Loucy (cell line): ENCODE results near the gene GRIP2.

Experiments used
- H2AFZ ChIP-seq: fragments of 200-600 bp; sonication (generic); 2 replicates; pipeline ENCODE4 v1.6.0; 2016; ENCODE audit warnings: antibody characterized with exemption, mild to moderate bottlenecking, low read length, moderate library complexity
- H3F3A ChIP-seq: fragments of 200-600 bp; 2 replicates; pipeline ENCODE4 v1.6.0; 2016; ENCODE audit warnings: antibody characterized with exemption, low read depth, mild to moderate bottlenecking
- H3K27me3 ChIP-seq: fragments of 200-600 bp; sonication (generic); 2 replicates; pipeline ENCODE4 v1.6.1; 2014; ENCODE audit warnings: low read length, mild to moderate bottlenecking; ENCODE audit not compliant: insufficient read depth, poor library complexity, severe bottlenecking
- H3K36me3 ChIP-seq: fragments of 200-600 bp; sonication (generic); 2 replicates; pipeline ENCODE4 v1.6.1; 2016; ENCODE audit warnings: low read length; ENCODE audit not compliant: insufficient read depth
- H3K4me1 ChIP-seq: fragments of 200-600 bp; sonication (generic); 2 replicates; pipeline ENCODE4 v1.5.1; 2014; ENCODE audit warnings: low read length, mild to moderate bottlenecking; ENCODE audit not compliant: insufficient read depth, poor library complexity, severe bottlenecking
- H3K4me2 ChIP-seq: fragments of 200-600 bp; sonication (generic); 2 replicates; pipeline ENCODE4 v1.6.0; 2014; ENCODE audit warnings: antibody characterized with exemption, low read length, low read depth, mild to moderate bottlenecking; ENCODE audit not compliant: poor library complexity, severe bottlenecking
- H3K4me3 ChIP-seq: fragments of 200-600 bp; sonication (generic); 2 replicates; pipeline ENCODE4 v1.5.1; 2014; ENCODE audit warnings: low read length, mild to moderate bottlenecking, mixed read lengths; ENCODE audit not compliant: poor library complexity, severe bottlenecking
- H3K79me2 ChIP-seq: fragments of 200-600 bp; sonication (generic); 2 replicates; pipeline ENCODE4 v1.6.1; 2014; ENCODE audit warnings: low read length; ENCODE audit not compliant: insufficient read depth
- H3K9ac ChIP-seq: fragments of 200-600 bp; sonication (generic); 2 replicates; pipeline ENCODE4 v1.6.0; 2014; ENCODE audit warnings: mild to moderate bottlenecking, low read depth, low read length, moderate library complexity; ENCODE audit not compliant: poor library complexity, severe bottlenecking
- H3K9me2 ChIP-seq: fragments of 200-600 bp; sonication (generic); replicated peaks from 2 replicates; pipeline ENCODE4 v1.6.1; 2016; ENCODE audit warnings: low read depth, low read length, mixed read lengths
- H3K9me3 ChIP-seq: fragments of 200-600 bp; sonication (generic); 2 replicates; pipeline ENCODE4 v1.6.1; 2014; ENCODE audit warnings: mild to moderate bottlenecking, antibody characterized with exemption, low read length, low read depth; ENCODE audit not compliant: insufficient read depth
- H4K20me1 ChIP-seq: fragments of 200-600 bp; sonication (generic); 2 replicates; pipeline ENCODE4 v1.6.0; 2014; ENCODE audit warnings: antibody characterized with exemption, low read length, mild to moderate bottlenecking; ENCODE audit not compliant: insufficient read depth, poor library complexity, severe bottlenecking
- CTCF ChIP-seq: fragments of 200-600 bp; sonication (generic); conservative IDR thresholded peaks from 2 replicates; pipeline ENCODE4 v1.5.1; 2014; ENCODE audit warnings: mild to moderate bottlenecking, antibody characterized with exemption, low read length
- EZH2phosphoT487 ChIP-seq: fragments of 200-600 bp; IDR thresholded peaks from 2 replicates; pipeline ENCODE4 v1.6.1; 2018; ENCODE audit warnings: antibody characterized with exemption, mild to moderate bottlenecking, moderate library complexity, borderline replicate concordance

GRIP2 gene

GRCh38 chr3:14566812-14567211, 26.7 kb upstream of the GRIP2 start:
- Histone ChIP-seq H2AFZ (no peak overlapping the region), H3K9me3 (no peaks in the 10 kb centered on the region), H3K9me2 (no peaks in the 10 kb centered on the region), H3F3A (no peaks in the 10 kb centered on the region), H4K20me1 (no peaks in the 10 kb centered on the region), H3K4me1 (peaks cover 15% of the 10 kb centered on the region), H3K36me3 (no peaks in the 10 kb centered on the region), H3K79me2 (no peaks in the 10 kb centered on the region), H3K27me3 (no peaks in the 10 kb centered on the region), H3K9ac (no peak overlapping the region), H3K4me2 (no peak overlapping the region), H3K4me3 (no peak overlapping the region)
- no peak for TF ChIP-seq EZH2phosphoT487
- TF ChIP-seq CTCF, result no peak

GRCh38 chr3:14565868-14566588, 25.9 kb upstream of the GRIP2 start:
- Histone ChIP-seq H3K9ac (no peak overlapping the region), H3K4me2 (no peak overlapping the region), H3K9me2 (no peaks in the 10 kb centered on the region), H3F3A (no peaks in the 10 kb centered on the region), H3K9me3 (no peaks in the 10 kb centered on the region), H3K79me2 (no peaks in the 10 kb centered on the region), H3K4me3 (no peak overlapping the region), H2AFZ (no peak overlapping the region), H3K27me3 (no peaks in the 10 kb centered on the region), H3K36me3 (no peaks in the 10 kb centered on the region), H3K4me1 (peaks cover 15% of the 10 kb centered on the region), H4K20me1 (no peaks in the 10 kb centered on the region)
- no peak for TF ChIP-seq CTCF
- TF ChIP-seq EZH2phosphoT487, result no peak

GRCh38 chr3:14564741-14565140, 24.6 kb upstream of the GRIP2 start:
- Histone ChIP-seq H3K9me2 (no peaks in the 10 kb centered on the region), H3K9me3 (no peaks in the 10 kb centered on the region), H3K4me3 (no peak overlapping the region), H3K79me2 (no peaks in the 10 kb centered on the region), H3K4me1 (peaks cover 9% of the 10 kb centered on the region), H3K27me3 (no peaks in the 10 kb centered on the region), H2AFZ (no peak overlapping the region), H3K4me2 (no peak overlapping the region), H4K20me1 (no peaks in the 10 kb centered on the region), H3F3A (no peaks in the 10 kb centered on the region), H3K36me3 (no peaks in the 10 kb centered on the region), H3K9ac (no peak overlapping the region)
- TF ChIP-seq CTCF (no peak), EZH2phosphoT487 (no peak)
